ENCODE results near the gene SIN3A.

SIN3A gene

DNA sequence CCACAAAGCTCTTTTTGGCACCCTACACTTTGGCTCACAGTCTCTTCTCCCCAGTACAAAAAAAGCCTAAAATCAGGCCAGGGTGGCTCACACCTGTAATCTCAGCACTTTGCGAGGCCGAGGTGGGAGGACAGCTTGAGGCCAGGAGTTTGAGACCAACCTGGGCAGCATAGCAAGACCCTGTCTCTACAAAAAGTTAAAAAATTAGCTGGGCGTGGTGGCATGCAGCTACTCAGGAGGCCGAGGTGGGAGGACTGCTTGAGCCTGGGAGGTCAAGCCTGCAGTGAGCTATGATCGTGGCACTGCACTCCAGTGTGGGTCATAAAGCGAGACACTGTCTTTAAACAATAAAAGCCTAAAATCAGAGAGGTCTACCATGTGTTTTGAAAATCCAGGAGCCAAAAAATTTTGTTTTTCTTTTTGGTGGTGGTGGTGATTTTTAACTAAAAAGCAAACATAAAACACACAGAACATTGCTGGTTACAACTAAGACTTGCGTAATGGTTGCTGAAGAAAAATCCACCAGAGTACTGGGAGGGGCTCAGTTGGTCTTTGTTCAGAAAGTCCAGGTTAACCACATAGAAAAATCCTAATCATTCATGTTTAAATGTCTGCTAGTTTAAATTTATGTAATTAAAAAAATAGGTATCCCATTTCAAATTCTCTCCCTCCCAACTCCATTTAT, 81.5 kb downstream of the SIN3A start:
- no peak for DNase-seq

DNA sequence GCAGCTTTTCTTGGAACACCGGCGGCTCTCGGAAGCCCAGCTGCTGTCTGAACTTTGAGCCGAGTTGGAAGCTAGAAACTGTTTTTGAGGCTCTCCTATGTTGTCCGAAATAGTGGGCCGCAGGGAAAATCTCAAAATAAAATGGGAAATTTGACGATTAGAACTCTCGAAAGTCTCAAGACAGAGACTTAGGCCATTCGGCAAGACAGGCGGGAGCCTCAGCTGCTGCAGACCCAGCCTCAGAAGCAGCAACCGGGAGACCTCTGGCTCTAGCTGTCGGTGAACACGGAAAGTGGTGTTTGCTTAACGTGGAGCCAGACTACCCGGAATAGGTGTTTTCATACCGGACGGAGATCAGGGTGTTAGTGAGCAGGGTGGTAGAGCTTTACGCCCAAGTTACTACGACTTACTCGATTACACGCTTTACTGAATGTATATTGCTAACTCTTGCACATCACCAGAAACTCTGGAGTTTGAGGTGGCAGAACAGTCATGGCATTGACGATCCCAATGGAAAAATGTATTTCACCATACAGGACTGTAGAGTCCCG, 82.7 kb downstream of the SIN3A start:
- no peak for DNase-seq

DNA sequence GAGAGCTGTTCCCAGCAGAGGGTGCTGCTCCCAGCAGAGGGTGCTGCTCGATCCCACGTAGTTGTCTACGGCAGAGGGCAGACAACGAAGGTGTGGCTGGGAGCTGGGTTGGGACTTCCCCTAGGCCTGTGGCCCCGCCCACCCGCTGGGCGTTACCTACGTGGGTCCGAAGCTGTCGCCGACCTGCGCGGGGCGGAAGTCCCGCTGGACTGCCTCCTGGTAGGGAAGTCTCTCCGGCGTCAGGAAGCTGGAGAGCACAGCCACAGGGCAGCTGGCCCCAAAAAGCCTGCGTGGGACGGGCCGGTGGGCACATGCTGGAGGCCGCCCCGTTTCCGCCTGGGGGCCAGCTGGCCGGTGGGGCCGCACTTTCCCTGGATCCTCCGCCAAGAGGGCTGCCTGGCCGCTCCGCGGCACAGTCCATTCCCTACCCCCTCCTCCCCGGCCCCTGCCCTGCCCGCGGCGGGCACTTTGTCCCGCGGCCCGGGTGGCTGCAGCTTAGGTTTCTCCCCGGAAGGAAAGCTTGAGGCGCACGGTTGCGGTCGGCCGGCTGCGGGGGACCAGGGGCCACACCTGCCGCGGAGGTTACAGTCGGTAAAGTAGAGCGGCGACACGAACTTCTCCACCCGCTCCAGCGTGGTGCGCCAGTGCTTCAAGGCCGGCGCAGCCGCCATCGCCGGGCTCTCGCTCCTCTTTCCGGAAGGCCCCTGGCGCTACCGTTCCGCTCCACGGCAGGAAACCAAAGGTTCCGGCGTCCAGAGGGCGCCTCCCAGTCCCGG, 83.4 kb downstream of the SIN3A start, which contains the start of gene MAN2C1:
Gene MAN2C1 (minus strand): TSS at position 695 of the 776 bp plus-strand sequence. CDS start 24 bp downstream, at position 671.
- DNase-seq, result peak; percentile 93

DNA sequence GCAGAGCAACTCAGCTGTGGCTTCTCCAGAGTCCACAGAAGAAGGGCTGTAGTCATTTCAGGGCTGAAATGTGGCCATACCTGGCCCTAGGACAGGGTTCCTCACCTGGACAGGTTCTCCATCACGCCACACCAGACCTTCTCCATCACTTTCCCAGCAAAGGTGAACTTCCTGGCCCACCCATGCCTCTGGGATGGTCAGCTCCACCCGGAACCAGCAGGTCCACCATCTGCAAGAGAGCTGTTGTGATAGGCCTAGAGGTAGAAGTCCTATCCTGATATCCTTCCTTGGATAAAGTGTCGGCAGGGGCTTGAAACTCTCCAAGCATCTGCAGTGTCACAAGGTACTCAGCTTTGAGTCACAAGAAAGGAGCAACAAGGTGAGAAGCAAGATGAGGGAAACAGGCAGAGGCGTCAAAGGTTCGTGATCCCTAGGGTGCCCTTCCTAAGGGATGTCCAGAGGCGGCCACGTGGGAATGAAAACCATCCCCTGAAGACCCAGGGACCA, 84.0 kb downstream of the SIN3A start:
- DNase-seq, result no peak

DNA sequence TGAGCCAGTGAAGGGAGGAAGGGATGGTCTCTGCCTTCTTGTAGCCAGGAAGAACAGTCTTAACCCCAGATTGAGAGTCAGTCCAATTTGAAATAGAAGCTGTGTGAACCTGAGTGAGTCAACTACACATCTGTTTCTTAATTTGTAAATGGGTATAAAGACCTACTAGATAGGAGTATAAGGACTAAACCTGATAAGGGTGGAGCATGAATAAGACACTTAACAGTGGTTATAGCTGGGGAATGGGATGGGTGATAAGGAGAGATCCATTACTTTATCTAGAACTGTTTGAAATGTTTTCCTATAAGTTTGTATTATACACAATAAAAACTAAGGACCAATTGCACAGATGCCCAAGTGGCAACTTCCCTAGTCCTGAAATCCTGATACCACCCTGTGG, 84.5 kb downstream of the SIN3A start:
- DNase-seq, result no peak

DNA sequence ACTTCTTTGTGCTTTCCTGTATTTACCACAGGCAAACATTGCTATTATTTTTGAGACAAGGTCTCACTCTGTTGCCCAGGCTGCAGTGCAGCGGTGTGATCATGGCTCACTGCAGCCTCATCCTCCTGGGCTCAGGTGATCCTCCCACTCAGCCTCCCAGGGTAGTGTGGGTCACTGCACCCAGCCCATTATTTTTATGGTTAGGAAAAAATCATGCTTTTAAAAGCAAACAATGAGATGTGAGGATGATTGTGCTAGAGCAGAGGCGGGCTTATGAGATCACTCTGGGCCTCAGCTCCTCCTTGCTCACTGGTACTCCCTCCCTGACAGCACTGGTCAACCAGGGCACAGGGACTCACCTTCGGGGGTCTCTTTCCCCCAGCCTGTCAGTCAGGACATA, 85.3 kb downstream of the SIN3A start:
- DNase-seq, result no peak

DNA sequence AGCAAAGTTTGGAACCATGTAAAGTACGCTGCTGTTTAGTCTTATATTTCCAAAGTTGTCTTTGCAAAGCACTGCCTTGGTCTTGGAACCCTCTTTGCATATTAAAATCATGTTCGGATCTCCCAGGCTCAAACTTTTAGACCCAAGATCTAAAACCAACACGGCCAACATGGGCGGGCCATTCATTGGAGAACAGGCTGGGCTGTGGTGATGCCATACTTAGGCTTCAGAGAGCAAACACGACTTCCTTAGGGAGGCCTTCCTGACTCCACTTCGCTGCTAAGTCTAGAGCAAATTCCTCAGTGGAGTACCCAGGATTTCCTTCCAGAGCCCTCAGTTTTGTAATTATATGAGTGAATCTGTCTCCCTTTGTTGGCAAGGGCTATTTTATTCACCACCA, 86.6 kb downstream of the SIN3A start:
- no peak for DNase-seq

DNA sequence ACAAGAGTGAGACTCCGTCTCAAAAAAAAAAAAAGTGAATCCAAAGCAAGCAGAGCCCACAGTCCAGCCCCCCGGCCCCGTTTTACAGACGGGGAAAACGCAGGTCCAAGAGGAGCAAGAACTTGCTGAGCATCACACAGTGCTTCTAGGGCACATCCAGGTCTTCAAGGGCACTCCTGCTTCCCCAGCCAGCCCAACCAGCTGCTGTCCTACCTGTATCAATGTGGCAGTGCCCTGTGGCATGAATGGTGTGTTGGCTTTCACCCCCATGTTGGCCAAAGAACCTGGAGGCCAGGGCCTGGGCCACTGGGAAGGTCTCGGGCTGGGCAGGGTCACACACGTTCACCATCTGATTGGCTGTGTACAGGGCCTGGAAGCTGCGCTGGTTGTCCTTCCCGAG, 87.7 kb downstream of the SIN3A start:
- DNase-seq, result no peak

DNA sequence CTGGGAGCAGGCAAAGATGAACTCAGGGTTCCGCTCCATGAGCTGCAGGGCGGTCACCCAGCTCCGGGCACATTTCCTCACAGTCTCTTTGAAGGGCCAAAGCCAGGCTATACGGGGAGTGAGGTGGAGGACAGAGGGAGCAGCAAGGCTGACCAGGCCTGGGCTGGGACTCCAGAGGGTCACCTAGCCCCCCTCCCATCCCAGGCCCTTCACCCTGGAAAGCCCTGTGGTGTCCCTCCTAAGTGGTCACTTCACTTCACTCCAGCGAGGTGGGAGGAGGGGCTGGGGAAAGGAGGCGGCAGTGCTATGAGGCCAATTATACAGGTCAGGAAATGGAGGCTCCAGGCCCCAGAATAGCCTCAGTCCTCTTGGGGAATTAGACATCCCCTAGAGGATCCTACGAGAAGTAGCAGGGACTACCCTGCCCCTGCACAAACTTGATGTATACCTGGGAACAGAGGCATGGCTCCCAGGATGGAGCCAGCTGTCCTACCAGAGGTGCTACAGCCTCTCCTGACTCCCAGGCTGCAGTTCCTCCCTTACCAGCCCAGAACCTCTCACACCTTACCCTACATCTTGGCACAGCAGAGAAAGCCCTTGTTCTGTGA, 88.7 kb downstream of the SIN3A start:
- no peak for DNase-seq

DNA sequence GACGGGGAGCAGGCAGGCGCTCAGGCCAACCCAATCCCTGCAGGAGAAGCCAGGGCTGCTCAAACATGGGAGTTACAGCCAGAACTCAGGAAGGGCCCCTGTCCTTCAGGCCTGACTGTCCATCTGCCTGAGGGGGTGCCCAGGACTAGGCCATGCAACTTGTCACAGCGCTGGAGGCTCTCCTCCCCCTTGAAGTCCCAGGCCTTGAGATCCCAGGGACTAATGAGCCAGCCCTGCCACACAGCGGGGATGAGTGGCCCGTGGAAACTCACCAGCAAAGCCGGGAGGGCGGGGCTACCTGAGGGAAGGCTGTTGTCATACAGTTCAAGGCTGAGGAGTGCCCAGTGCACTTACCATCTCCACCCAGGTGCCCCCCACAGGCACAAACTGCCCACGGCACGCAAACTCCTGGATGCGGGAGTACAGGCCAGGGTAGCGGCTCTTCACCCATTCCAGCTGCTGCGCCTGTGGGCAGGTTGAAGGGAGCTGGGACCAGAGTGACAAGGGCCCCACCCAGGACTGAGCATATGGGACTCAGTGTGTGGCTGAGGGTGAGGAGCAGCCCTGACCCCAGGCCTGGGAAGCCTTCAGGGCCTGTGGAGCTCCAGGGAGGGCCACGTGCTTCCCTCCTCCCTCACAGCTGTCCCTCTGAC, 89.4 kb downstream of the SIN3A start:
- DNase-seq, result no peak

DNA sequence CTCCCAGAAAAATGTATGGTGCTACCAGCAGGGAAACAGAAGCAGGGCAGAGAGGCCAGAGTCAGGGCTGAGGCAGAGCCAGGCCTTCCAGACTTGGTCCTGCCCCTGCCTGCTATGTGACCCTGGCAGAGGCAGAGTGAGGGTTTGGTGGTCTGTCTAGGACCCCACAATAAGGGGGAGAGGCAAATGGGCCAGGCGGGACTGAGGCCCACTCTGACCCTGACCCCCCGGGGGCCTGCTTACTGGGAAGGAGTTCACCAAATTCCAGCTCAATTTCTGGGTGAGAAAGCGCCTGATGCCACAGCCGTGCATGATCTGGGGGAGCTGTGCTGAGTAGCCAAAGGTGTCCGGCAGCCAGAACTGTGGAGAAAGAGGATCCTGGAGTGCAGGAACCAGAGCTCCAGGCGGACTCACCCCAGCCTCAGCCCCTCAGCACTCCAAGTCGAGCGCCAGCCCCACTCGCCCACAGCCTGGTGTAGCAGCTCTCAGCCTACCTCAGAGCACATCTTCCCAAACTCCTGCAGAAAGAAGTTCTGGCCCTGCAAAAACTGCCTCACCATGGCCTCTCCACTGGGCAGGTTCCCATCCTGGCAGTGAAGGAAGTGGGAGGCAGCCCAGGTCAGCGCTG, 90.0 kb downstream of the SIN3A start:
- DNase-seq, result no peak

DNA sequence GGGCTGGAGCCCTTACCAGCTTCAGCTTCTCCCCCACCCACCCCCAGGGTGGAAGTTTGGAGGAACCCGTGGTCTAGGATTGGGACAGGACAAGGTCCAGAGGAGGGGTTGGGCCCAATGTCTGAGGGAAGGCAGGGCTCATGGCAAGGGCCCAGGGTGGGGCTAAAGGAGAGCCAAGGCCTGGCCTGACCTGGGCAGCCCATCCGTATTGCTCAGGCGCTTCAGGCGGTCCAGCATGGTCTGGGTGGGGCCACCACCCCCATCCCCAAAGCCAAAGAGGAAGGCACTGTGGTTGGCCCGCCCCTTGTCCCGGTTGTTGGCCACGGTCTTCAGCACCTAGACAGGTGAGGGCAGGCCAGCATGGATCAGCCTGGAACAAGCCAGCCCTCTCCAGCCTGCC, 90.6 kb downstream of the SIN3A start:
- DNase-seq, result no peak

DNA sequence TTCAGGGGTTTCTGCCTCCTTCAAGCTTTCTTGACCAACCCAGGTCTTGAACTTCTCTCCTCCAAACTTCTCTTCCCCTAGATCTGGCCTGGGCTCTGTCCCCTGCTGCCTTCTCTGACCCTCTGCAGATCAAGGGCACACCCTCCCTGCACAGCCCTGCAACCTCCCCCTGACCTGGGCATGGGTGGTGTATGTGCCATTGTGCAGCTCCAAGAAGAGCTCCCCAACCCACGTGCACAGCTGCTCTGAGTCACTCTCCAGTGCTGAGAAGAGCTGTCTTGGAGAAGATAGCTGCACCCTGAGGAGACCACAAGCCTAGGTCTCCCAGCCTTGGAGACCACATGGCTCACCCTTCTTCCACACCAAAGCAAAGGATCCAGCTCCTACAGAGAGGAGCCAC, 91.1 kb downstream of the SIN3A start:
- no peak for DNase-seq

DNA sequence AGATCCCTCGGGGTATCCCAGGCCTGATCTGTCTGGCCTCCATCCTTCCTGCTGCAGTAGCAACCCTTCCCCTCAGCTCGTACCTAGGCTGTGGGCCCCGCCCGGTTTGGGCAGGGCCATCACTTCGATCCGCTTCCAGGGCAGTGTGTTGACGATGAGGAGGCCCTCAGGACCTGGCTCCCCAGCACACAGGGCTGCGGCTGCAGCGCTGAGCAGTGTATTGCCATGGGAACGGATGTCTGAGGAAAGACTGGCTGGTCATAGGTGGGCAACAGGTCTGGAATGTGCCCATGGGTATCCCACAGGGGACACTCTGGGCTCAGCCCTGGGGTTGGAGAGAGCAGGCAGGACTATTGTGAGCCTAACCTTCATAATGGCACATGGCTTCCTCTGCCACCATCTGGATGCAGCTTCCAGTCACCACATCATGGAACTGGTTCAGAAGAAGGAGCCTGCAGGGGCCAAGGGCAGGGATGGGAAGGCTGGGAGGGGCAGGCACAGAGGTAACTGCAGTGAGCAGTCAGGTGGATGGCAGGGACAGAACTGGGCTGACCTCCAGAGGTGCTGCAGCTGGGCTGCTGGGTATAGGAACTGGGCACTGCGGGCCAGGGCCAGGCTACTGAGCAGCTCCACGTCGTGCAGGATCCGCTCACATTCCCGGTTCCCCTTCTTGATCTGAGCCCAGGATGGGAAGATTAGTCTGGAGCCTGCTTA, 91.8 kb downstream of the SIN3A start:
- no peak for DNase-seq

DNA sequence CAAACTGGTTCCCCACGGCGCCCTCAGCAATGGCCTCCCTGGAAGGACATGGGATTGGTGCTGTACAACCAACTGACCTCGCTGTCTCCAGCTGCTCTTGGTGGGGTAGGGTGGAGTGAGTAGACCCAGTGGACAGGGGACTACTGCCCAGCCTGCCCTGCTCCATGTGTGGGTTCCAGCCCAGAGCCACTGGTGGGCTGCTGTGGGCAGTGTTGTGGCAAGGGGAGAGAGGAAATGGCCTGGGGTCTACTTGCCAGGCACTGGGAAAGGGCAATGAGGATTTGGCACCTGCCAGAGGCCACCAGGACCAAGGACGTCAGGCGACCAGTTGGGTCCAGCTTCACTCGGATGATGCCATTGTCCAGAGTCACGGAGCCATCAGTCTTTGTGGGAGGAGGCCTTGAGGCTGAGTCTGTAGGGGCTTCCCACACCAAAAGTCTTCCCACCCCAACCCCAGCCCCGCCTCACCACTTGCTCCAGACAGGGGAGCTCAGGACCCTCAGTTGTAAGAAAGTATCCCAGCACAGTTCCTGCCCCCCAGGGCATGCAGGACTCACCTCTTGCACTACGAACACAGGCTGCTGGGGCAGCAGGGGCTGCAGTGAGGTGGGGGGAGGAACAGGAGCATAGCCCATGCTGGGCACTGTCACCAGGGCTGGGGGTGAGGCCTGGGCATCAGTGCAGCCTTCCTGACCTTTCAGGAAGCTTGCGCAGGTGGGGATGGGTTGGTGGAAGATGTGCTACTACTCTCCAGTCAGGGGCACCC, 92.5 kb downstream of the SIN3A start:
- DNase-seq, result no peak

DNA sequence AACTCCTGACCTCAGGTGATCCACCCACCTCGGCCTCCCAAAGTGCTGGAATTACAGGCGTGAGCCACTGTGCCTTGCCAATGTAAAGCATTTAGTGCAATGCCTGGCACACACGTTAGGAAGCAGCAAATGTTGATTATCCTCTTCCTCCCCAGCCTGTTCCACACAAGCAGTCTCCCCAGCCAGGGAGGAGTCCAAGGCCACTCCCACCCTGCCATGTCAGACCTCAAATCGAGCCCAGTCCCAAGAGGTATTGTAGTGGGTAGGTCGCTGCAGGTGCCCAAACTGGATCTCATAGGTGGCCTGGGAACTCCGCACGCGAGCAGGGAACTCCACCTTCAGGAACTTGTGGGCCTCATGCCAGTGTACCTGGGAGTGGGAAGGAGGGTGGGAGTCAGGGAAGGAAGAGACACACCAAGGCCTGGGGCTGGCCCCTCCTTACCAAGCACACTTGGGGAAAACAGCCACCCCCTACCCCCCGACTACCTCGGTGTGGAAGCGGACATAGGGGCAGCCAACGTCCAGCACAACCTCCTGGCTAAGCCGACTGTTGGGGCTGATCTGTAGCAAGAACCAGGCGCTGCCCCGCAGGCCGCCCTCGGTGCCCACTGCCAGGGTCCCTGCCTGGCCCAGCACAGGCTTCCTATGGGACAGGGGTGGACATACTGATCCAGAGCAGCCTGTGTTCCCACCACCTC, 93.4 kb downstream of the SIN3A start:
- DNase-seq, result no peak

DNA sequence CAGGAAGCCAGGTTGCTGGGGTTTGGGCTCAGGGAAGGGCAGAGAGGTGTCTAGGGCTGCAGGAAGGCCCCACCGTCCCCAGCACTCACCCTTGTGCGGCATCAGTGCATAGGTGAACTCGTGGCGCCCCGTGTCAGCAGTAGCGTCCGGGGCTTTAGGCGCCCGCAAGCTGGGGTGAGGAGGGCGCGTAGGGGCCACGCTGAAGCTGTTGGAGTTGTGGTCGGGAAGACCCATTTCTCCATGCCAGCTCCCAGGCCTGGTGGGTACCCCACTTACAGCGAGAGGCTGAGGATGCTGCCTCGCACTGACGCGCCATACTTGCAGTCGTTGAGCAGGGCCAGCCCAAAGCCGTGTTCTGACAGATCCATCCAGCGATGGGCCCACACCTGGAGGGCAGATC, 95.0 kb downstream of the SIN3A start:
- no peak for DNase-seq

DNA sequence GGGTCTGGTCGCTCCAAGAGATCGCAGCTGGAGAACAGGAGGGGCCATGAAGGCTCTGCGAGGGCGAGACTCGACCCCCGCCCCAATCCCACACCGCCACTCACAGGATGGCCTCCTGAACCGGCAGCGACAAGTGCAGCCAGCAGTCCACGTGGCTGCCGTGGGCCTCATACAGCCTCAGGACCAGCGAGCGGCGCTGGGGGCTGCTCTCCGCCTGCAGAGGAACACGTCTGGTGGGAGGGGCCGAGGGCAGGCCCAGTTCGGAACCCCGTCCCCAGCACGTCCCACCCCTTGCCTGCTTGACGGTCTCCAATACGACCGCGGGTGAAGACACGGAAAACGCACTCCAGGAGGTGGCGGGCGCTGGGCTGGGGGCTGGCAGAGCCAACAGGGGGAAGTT, 95.5 kb downstream of the SIN3A start:
- DNase-seq, result no peak

DNA sequence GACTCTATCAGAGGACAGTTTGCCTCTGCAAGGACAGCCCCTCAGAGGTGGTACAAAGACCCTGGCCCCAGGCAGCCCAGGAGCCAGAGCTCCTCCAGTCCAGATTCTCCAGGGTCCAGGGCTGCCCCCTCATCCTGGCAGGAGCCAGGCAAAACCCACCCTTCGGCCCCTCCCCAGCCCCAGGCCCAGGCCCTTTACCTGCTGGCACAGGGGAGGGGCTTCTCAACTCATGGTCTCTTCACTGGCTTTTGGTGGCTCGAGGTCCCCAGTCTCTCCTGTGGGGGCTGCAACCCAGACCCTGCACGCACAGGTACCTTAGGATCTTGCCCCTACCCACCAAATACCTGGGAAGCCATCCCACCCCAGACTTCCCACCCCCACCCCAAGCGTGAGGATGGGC, 96.1 kb downstream of the SIN3A start:
- DNase-seq, result no peak

DNA sequence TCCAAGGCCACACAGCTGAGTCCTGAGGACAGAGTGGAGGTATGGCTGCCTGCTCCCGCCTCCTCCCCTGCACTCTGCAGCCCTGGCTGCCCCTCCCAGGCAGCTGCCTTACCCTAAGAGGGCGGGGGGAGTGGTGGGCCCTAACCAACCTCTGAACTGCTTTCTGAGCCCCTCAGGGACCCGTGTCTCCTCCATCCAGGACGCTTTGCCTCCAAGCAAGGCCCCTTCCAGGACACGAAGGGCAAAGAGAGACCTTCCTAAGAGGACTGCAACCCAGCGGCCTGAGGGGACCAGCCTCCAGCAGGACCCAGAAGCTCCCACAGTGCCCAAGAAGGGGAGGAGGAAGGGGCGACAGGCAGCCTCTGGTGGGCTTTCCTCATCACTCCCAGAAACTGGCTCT, 97.0 kb downstream of the SIN3A start:
- no peak for DNase-seq
